Small intestine (tissue), 7 donors: ENCODE measurements around the gene NUPR2. TPM values are rescaled to one million over a fixed set of nuclear protein-coding genes. Genes with fewer than 3 reads are reported as not detected.
"Not testable (repeated sequence)": the region's sequence is repeated elsewhere in the genome, so short reads cannot be mapped to it uniquely, and the experiment has no call there.

ENCODE experiments used
- DNase-seq, 2 donors: peaks; one replicate each; pipeline versions ENCODE4 v3.0.0 to v3.0.0-alpha.2; 2013
- FAIRE-seq: peaks from 2 replicates; lab custom pipeline; 2012; peaks lifted over from hg19 to GRCh38; lab: Jason Lieb, UNC
- H3K27ac ChIP-seq, 3 donors: one replicate each; pipeline ENCODE4 v1.5.1; 2013; ENCODE audit warnings: low read length in 2 of 3, mild to moderate bottlenecking in 2 of 3, control low read depth in 1 of 3, inconsistent platforms in 1 of 3, low read depth in 1 of 3, moderate library complexity in 1 of 3
- H3K27me3 ChIP-seq, 3 donors: one replicate each; pipeline ENCODE4 v1.6.1; 2013; ENCODE audit warnings: low read length in 3 of 3, inconsistent platforms in 1 of 3; ENCODE audit not compliant: control insufficient read depth in 3 of 3, insufficient read depth in 3 of 3
- H3K36me3 ChIP-seq, 3 donors: one replicate each; pipeline ENCODE4 v1.6.1; 2013; ENCODE audit warnings: low read length in 3 of 3, inconsistent platforms in 1 of 3, low read depth in 1 of 3, mild to moderate bottlenecking in 1 of 3, moderate library complexity in 1 of 3; ENCODE audit not compliant: control insufficient read depth in 3 of 3, insufficient read depth in 2 of 3
- H3K4me1 ChIP-seq, 3 donors: one replicate each; pipeline ENCODE4 v1.6.1; 2013; ENCODE audit warnings: low read length in 2 of 3, inconsistent platforms in 1 of 3, low read depth in 1 of 3, mild to moderate bottlenecking in 1 of 3, moderate library complexity in 1 of 3; ENCODE audit not compliant: control insufficient read depth in 3 of 3, insufficient read depth in 2 of 3
- H3K4me3 ChIP-seq, 3 donors: one replicate each; pipeline ENCODE4 v1.5.1; 2013; ENCODE audit warnings: low read length in 3 of 3, control low read depth in 1 of 3, inconsistent platforms in 1 of 3, low read depth in 1 of 3, mild to moderate bottlenecking in 1 of 3, moderate library complexity in 1 of 3
- H3K9me3 ChIP-seq, 2 donors: one replicate each; pipeline ENCODE4 v1.6.1; 2013; ENCODE audit warnings: low read depth in 1 of 2, low read length in 1 of 2; ENCODE audit not compliant: control insufficient read depth in 2 of 2, insufficient read depth in 1 of 2
- WGBS, 3 donors: extraction: QIAGEN DNeasy Blood & Tissue Kit; methylation state at CpG; one replicate each; pipeline ENCODE4 v1.1.7; 2013; 5-methylcytosine and 5-hydroxymethylcytosine counted together
- polyA plus RNA-seq, 4 donors: library from polyadenylated mRNA; stranded (reverse) in 3 of 4; unstranded in 1 of 4; fragments of 200-250 nt in 3 of 4; fragments of 120-200 nt in 1 of 4; gene quantifications; one replicate each; pipeline versions ENCODE4 v1.2.1 to v1.2.3, GENCODE V29; 2013
- donor health status: healthy with polysubstance abuse.
- donor health status: control.
- donor health status: control.
- donor health status: Bipolar disorder and iron deficiency.
- donor health status: healthy.

NUPR2 gene
- polyA plus RNA-seq, 4 donors: 2.1 to 2.3 TPM; not detected in 2

- peak overlapping the region in 1 of 3 donors; percentile 55 for H3K27ac ChIP-seq
- peaks cover 0 to under 1% (median 0%) of the 10 kb centered on the region in 3 donors for H3K4me1 ChIP-seq
- WGBS, 3 donors: 66 to 81% (median 68%) methylated on average over 12 of the region's 12 CpGs
- no peaks in the 10 kb centered on the region for H3K9me3 ChIP-seq
- H3K27me3 ChIP-seq: no peaks in the 10 kb centered on the region
- DNase-seq (no peak), FAIRE-seq (no peak)
- H3K4me3 ChIP-seq: no peak overlapping the region
- H3K36me3 ChIP-seq: peaks cover 0 to 68% (median 3%) of the 10 kb centered on the region in 3 donors
Observed at GRCh38 chr7:56079450-56080185, 36.6 kb downstream of the NUPR2 start.

- Histone ChIP-seq H3K27ac (no peak overlapping the region), H3K4me3 (no peak overlapping the region), H3K4me1 (peaks cover 0 to 3% (median 0%) of the 10 kb centered on the region in 3 donors), H3K36me3 (peaks cover 0 to 74% (median 3%) of the 10 kb centered on the region in 3 donors), H3K27me3 (no peaks in the 10 kb centered on the region), H3K9me3 (no peaks in the 10 kb centered on the region)
- WGBS, 3 donors: 96 to 98% (median 96%) methylated on average over 13 to 16 of the region's 16 CpGs
- DNase-seq (no peak), FAIRE-seq (no peak)
Observed at GRCh38 chr7:56078196-56078595, 38.0 kb downstream of the NUPR2 start.

- no peaks in the 10 kb centered on the region for H3K9me3 ChIP-seq
- WGBS, 3 donors: 90 to 100% (median 94%) methylated on average over 3 of the region's 3 CpGs
- H3K36me3 ChIP-seq: peaks cover 0 to 77% (median 3%) of the 10 kb centered on the region in 3 donors
- H3K27ac ChIP-seq: no peak overlapping the region
- H3K4me1 ChIP-seq: peaks cover 0 to 3% (median 0%) of the 10 kb centered on the region in 3 donors
- FAIRE-seq (no peak), DNase-seq (no peak)
- H3K4me3 ChIP-seq: no peak overlapping the region
- H3K27me3 ChIP-seq: no peaks in the 10 kb centered on the region
Observed at GRCh38 chr7:56077681-56078080, 38.5 kb downstream of the NUPR2 start.

- FAIRE-seq (no peak), DNase-seq (peak; percentile 90 to 92)
- H3K27me3 ChIP-seq: no peaks in the 10 kb centered on the region
- WGBS, 3 donors: 19 to 24% (median 21%) methylated on average over 19 of the region's 19 CpGs
- peaks cover 0 to 69% (median 2%) of the 10 kb centered on the region in 3 donors for H3K36me3 ChIP-seq
- no peak overlapping the region for H3K27ac ChIP-seq
- peaks cover 0 to 3% (median 0%) of the 10 kb centered on the region in 3 donors for H3K4me1 ChIP-seq
- no peak overlapping the region for H3K4me3 ChIP-seq
- no peaks in the 10 kb centered on the region for H3K9me3 ChIP-seq
Observed at GRCh38 chr7:56074371-56074791, 41.8 kb downstream of the NUPR2 start.

GRCh38 chr7:56066376-56066775, 49.8 kb downstream of the NUPR2 start:
- H3K27ac ChIP-seq, FAIRE-seq, H3K9me3 ChIP-seq, H3K4me3 ChIP-seq, DNase-seq, H3K27me3 ChIP-seq: not testable (repeated sequence)
- Histone ChIP-seq H3K4me1 (peaks cover 2 to 11% (median 4%) of the 10 kb centered on the region in 3 donors), H3K36me3 (peaks cover 0 to 34% (median 5%) of the 10 kb centered on the region in 3 donors)
- WGBS, 3 donors: 92 to 99% (median 95%) methylated on average over 13 of the region's 13 CpGs

Other genes starting within 250 kb of the NUPR2 start
- 1 to 10 TPM in 2 of 4 donors, under 1 TPM in 2; 0.54 to 3.2 (median 0.98) TPM for gene ZNF713, start 229.0 kb downstream of the NUPR2 start, polyA plus RNA-seq
- gene MRPS17, start 164.5 kb downstream of the NUPR2 start, polyA plus RNA-seq: 10 to 100 TPM; 11.3 to 15.7 (median 13.7) TPM
- 10 to 100 TPM; 28.2 to 52.8 (median 40.9) TPM for gene NIPSNAP2, start 151.8 kb downstream of the NUPR2 start, polyA plus RNA-seq
- 10 to 100 TPM in 2 of 4 donors, 1 to 10 TPM in 2; 2.7 to 88.4 (median 16.6) TPM for gene PSPH, start 65.0 kb downstream of the NUPR2 start, polyA plus RNA-seq
- gene CCT6A, start 64.7 kb downstream of the NUPR2 start, polyA plus RNA-seq: 100 to 1,000 TPM in 2 of 4 donors, 10 to 100 TPM in 2; 71.3 to 237 (median 102) TPM
- gene SUMF2, start 52.1 kb downstream of the NUPR2 start, polyA plus RNA-seq: 100 to 1,000 TPM in 2 of 4 donors, 10 to 100 TPM in 2; 45.0 to 304 (median 92.7) TPM
- 1 to 10 TPM in 2 of 4 donors, under 1 TPM in 2; 0.49 to 2.3 (median 1.2) TPM for gene PHKG1, start 23.5 kb downstream of the NUPR2 start, polyA plus RNA-seq
- 100 to 1,000 TPM; 375 to 788 (median 725) TPM for gene CHCHD2, start 9.9 kb downstream of the NUPR2 start, polyA plus RNA-seq